Bone marrow (tissue), 2 donors: ENCODE results near the gene MPPED1.

ENCODE experiments used
- DNase-seq, 2 donors: peaks; one replicate each; lab custom pipeline; 2025; lab: John Stamatoyannopoulos, UW

Gene MPPED1

DNA sequence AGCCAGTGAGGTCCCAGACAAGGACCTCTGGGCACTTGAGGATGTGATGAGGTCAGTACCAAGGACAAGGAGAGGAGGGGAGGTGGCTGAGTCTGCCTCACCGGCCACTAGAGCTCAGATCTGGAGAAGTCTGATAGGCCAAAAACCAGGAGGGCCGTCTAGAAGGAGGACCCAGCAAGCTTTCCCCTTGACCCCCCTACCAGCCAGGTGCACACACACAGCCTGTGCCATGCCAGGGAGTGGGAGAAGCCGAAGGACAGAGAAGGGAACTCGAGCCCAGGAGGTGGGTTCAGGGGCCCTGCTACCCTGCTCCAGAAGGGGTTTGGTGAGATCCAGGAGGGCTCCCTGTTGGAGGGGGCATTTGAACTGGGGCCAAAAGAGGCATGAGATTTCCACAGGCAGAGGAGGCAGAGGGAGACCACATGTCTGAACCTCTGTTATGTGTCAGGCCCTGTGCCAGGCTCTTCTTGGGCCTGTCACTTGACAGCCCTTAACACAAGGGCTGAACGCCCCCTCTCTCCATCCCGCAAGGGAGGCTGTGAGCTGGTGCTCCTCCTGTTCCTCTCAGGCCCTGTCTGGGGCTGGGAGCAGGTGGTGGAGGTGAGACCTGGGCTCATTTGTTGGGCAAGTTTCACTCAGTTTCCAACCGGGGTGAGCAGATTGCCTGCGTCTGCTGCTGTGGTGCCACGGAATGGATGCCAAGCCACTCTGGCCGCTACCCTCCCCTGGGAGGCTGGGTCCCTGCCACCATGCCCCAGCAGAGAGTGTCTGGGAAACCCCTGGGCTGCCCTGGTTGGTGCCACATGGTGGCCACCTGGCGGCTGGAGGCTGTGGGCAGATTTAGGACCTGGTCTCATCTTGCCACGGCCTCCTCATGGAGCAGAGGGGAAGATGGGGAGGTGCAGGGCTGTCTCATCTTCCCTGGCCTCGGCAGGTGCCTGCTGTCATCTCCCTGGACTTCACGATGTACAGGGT, 65.2 kb downstream of the MPPED1 start:
- DNase-seq, result no peak

DNA sequence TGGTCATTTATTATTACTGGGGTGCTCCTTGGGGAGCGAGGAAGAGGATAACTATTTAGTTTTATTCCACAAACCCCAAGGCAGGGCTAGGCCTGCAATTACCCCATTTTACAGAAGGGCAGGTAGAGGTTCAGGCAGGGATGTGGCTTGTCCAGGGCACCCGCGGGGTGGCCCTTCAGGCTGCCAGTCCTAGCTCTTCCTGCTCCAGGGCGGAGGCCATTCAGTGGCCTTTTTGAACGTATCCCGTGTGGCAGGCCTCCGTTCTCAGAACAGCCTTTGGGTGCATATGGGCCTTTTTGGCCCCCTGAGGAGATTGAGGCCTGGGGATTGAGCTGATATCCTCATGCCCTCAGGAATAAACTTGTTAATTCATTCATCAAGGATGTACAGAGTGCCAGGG, 66.2 kb downstream of the MPPED1 start:
- no peak for DNase-seq

DNA sequence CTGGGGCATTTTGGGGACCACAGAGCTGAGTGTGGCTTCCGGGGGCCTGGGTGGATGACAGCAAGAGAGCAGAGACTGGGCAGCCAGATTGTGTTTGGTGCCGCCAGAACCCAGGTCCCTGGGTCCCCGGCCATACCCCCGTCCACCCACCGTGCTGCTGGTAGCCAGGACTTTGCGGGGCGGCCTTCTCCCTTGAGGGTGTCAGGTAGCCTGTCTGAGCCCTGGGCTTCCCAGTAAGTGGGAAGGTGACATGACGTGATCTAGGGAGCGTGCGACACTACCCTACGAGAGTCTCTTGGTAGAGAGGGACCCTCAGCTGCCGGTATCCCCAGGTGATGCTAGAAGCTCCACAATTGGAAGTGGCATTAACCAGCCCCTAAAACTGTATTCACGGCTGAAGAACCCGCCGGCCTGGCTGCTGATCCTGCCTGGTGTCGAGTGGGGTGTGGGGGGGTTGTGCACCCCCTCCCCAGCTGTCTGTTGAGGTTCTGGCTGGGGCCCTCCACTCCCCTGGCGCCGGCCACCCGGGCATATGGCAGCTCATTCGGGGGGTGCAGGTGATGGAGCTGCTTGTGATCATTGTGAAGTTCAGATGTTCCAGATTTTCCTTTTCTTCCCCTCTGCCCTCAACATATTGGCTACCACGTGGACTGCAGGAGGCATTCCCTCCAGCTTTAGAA, 66.9 kb downstream of the MPPED1 start:
- DNase-seq, result no peak

DNA sequence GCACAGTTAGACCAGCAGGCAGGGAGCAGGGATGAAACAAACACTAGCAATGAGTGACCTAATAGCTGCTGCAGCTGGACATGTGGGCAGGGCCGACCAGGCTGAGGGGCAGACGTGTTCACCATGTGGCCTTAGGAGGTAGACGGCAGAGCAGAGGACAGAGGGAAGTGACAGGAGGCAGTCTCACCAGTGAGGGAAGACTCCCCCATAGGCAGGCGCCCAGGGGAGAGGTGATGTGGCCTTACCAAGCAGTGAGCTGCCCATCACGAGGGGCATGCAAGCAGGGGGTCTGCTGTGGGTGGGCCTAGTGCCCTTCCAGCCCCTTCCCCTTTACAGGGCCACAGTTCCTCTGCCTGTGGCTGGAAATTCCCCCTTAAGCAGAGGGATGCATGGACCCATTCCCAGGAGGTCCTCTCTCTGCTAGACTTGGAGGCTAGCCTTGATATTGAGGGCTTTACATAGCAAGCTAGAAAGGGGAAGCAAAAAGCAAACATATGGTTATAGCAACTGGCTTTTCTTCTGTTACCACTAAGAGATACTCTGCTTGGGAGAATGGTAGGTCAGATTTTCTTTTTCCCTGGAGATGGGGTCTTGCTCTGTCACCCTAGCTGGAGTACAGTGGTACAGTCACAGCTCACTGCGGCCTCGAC, 67.6 kb downstream of the MPPED1 start:
- no peak for DNase-seq

DNA sequence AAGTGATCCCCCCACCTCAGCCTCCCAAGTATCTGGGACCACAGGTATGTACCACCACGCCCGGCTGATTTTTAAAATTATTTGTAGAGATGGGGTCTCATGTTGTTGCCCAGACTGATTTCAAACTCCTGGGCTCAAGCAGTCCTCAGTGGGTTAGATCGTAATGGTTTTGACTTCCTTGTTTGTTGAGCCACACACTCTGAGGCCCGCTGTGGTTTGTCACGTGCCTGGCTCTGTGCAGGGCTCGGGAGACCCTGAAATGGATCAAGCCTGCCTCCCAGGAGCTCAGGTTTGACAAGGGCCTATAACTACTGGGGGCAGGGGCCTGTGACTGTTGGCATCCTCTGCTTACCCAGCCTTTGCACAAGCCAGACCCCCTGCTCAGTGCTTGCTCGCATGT, 68.1 kb downstream of the MPPED1 start:
- no peak for DNase-seq

DNA sequence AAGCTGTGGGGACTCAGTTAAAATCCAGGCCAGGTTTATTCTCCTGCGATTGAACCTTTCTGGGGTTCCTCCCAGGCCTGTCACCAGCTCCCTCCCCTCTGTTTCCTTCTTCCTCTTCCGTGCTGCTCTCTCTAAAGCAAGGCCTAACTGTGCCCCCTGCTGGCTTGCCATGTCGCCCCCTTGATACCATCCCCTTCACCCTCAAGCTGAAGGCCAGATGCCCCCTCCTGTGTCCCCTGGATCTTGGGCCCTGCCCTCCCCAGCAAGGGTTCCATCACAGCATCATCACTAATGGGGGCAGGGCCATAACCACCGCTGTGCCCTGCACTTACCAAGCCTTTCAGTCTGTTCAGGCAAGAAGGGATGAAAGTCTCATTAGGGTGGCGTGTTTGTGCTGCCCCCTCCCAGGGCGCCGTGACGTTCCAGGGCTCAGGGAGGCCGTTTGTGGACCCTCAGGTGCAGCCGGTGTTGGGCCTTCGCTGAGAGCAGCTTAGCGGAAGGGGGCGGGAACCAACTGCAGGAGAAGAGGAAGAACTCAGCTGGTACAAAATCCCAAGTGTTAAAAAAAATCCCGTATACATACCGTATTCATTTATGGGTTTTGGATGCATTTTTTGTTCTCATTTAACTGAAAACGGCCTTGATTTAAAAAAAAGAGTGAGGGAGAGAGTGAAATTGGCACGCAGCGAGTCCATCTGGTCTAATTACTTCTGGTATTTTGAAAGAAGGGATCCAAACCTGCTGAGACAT, 69.9 kb downstream of the MPPED1 start:
- peak; percentile 14 to 24 for DNase-seq

DNA sequence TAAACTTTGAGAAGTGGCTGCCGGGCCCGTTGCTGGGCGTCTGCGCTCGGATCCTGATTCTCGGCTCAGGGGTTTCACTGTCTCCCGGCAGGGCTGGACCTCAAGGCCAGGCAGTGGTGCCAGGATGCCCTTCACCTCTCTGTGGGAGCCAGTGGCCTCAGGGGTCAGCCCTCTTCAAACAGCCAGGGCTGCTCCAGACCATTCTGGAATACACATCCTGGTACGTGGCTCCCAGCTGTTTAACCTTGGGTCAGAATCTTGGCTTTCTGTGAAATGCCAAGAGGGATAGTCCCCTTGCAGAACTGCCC, 70.5 kb downstream of the MPPED1 start:
- no peak for DNase-seq

DNA sequence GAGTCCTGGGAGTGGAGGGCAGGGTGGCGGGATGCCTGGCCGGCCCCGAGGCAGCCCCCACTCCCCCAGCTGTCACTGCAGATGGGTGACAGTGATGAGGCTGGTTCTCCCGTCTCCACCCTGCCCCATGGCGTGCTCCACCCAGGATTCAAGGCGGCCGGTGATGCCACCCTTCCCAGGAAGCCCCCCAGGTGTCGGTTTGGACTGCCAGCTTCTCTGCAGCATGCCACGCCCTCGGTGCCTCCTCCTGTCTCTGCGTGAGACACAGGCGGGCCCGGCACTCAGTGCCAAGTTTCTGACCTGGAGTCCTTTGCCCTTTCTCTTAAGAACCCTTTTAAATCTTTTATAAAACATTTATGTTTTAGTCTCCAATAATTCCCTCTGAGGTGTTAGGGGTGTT, 71.5 kb downstream of the MPPED1 start:
- no peak for DNase-seq

DNA sequence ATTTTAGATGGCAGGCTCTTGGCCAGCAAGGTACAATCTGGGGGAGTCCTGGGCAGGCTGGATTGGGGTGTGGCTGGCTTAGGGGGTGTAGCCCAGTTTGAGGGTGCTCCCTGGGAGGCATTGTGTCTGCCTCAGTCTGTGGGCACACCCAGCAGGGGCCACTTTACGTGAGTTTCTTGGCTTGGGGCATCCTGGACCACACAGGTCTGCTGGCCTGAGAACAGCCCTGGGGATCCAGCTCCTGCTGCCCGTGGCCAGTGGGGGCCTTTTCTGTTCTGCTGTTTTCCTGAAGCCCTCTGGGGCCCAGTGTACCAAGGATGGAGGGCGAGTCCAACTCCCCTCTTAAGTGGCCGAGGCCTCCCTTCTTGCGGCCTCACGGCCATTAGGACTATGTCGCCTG, 71.9 kb downstream of the MPPED1 start:
- no peak for DNase-seq

DNA sequence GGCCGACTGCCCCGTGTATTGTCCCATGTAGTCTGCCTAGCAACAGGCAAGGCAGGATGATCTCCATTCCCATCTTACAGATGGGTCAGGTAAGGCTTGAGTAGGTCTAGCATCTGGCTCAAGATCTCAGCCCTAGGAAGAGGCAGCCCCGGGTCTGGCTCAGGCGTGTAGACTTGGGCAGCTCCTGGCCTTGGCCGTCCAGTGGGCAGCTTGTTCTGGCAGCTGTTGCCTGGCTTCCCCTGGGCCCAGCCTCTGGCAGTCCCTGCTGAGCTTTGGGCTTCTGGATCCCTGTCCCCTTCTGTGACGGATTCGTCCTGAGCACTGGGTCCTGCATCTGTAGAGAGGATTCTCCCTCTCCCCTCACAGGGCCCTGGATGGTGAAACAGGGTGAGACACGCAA, 72.4 kb downstream of the MPPED1 start:
- no peak for DNase-seq

DNA sequence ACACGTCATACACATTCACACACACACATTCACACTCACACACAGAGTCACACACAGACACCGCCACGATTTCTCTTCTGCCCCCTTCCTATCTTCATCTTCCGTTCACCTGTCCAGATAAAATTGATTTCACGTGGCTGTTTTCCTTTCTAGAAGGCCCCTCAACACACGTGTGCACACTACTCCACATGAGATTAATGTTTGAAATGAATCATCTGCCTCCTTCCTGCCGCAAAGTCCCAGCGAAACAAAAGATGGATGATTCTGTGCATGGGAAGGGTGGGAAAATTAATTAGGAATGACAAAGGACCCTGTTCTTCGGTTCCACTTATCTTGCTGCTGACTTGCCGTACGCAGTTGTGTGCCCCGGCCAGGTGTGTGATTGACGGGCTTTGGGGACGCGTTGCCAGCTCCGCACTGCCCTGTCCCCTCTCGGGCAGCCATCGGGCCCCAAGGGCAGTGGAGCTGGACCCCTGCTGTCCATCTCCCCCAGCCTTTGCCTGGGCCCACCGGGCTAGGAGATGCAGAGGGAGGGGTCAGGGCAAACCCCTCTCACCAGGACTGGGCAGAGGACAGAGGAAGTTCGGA, 73.8 kb downstream of the MPPED1 start:
- DNase-seq, result no peak

DNA sequence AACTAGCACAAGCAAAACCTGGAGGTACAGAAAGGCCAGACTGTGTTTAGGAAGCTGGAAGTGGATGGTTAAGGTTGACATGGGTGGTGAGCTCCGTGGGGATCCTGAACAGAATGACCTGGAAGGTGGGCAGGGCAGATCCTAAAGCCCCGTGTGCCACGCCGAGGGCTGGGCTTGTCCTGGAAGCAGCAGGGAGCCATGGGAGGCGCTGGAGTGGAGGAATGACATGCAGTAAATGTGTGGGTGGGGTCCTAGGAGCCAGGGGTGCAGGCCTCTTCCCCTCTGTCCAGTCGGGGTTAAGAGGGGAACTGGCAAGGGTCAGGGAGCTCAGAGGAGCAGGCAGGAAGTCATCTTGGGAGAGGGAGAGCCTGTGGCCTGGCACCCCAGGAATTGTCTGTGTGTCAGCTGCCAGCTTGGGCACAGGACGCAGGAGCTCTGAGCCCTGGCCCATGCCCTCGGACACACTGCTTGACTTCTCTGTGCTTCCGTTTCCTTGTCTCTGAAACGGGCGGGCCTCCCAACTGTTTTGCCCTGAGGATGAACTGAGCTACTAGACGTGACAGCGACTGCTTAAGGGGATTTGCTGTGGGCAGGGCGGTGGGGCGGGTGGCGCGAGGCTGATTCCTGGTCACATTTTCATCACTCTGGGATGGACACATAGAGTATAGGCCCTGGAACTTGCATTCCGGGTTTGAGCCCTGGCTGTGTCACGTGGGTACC, 75.7 kb downstream of the MPPED1 start:
- no peak for DNase-seq

DNA sequence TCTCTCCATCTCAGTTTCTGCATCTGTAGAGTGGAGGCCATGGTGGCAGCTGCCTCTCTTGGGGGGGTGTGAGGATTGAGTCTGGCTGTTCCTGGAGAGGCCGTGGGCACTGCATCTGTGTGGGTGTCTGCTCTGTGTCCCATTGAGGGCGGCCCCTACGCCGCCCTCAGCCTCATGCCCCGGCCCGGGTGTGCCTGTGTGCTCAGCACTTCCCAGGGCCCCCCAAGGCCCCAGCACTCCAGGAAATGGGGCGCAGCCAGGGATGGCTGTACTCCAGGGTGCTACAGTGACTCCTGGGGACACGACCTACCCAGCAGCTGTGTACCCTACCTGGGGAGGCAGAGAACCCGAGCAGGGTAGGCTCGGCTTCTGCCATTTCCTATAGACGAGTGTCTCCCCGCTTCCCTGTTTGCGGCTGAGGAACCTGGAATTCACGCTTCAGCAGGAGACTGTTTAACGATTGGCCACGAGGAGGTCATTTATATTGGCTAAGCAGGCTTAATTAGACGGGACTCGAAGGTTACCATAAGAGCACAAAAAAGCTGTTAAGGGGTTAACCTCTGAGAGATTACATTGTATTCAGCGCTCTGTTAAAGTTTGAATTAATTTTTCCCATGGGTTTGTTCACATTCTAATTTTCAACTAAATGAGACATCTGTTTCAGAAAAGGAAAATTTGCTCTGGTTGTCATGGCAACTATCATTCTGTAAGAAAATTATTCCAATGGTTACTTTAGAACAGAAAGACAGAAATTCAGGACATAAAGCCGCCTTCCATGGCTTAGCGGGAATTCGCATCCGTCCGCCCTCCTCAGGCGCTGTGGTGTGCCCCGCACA, 76.4 kb downstream of the MPPED1 start:
- DNase-seq, result no peak

DNA sequence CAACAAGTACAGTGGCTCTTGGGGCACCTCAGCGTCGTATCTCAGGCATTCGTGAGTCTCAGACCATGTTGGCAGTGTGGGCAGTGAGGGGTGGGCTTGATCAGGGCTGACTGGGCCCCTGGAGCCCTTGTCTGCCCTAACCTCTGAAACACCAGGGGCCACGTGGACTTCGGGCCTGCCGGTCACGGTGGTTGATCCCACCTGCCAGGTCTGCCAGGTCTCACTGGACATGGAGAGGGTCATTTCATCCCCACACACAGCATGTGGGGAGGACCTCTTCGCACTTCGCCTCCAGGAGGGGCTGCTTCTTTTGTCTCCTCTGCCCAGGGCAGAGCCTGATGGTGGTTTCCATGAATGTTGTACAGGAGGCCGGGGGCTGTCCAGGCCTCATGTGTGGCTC, 77.1 kb downstream of the MPPED1 start:
- no peak for DNase-seq

DNA sequence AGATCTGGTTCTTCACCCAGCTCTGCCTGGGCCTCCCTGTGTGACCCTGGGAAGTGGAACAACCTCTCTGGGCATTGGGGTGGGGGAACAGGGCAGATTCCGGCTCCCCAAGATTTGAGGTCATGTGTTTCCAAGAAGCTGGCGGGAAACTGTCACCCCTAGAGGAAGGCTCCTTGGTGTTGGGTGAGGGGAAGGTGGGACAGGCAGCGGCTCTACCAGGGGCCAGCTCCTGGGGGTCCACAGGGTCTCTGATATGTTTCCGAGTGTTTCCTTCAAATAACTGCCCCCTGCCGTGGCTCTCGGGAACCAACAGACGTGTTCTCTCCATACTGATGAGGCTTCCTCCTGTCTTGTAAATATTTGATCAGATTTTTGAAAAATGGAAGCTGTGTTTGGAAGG, 78.5 kb downstream of the MPPED1 start:
- no peak for DNase-seq

DNA sequence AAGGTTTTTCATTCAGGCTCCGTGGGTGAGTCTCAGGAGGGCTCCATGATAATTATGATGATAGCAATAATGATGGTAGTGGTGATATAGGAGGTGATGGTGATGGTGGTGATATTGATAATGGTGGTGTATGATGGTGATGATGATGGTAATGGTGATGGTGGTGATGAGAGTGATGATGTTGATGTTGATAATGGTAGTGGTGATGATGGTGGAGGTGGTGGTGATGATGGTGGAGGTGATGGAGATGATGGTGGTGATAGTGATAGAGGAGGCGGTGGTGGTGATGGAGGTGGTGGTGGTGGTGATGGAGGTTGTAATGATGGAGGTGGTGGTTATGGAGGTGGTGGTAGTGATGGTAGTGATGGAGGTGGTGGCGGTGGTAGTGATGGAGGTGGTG, 79.4 kb downstream of the MPPED1 start:
- DNase-seq, result no peak

DNA sequence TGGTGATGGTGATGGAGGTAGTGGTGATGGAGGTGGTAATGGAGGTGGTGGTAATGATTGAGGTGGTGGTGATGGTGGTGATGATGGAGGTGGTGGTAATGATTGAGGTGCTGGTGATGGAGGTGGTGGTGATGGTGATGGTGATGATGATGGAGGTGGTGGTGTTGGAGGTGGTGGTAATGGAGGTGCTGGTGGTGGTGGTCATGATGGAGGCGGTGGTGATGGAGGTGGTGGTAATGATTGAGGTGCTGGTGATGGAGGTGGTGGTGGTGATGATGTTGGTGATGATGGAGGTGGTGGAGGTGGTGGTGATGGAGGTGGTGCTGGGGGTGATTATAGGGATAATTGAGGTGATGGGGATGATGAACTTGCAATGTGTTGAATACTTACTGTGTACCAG, 79.9 kb downstream of the MPPED1 start:
- DNase-seq, result no peak

DNA sequence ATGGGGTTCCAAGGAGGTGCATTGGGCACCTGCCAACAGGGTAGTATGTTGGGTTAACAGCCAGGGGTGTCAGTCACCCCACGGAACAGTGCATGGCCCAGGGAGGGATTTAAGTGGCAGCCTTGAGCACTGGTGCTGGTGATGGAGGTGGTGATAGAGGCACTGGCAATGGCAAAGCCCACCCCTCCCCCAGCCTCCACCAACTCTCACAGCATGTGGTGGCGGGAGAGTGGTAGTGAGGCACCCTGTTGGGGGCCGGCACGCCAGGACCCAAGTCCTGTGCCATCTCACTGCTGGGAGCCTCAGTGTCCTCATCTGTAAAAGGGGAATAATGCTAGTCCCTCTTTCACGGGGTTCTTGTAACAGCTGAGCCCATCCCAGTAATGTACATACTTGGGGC, 81.5 kb downstream of the MPPED1 start:
- no peak for DNase-seq

DNA sequence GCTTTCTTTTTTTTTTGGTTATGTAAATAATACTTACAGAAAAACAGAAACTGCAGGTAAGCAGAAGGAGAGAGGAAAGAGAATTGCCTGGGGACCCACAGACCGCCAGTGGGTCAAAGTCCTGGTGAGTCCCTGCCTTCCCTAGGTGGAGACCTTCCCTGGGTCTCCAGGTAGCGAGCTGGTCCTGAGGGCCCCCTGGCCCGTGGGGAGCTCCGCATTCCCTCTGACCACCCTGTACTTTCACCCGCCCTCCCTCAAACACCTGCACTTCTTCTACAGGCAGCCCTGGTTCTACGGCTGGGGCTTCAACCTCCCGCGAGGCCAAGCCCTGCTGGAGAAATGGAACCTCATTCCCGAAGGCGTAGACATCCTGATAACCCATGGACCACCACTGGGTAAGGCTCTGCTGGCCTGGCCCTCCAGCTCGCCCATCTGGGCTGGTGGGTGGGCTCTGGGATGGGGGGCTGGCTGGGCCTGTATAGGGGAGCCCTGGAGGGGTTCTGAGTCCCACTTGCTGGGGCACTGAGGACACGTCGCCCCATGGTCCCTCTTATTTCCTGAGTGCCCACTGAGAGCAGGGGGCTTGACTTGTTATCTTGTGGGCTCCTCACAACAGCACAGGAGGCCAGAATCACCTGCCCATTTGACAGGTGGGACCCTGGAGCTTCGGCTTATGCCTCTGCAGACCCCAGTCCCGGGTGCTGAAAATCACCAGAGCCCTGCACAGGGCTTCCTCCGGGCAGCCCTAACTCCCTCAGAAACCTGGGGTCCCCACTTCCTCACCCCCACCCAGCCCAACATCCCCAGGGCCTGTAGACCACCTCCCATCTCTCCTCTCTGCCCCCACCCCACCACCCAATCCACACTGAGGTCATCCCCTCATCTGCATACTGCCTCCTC, 86.4 kb downstream of the MPPED1 start:
- DNase-seq, result no peak
